ENCODE results near the gene CAPN15. TPM values are rescaled to one million over a fixed set of nuclear protein-coding genes. Genes with fewer than 3 reads are reported as not detected.

The CAPN15 gene
- total RNA-seq, 2 donors from 2014 or later, result 61.1 to 117 TPM

- H3K4me3 Mint-ChIP-seq, result no peak overlapping the region
- no peaks in the 10 kb centered on the region for H3K9me3 Mint-ChIP-seq
- no peaks in the 10 kb centered on the region for H3K27me3 Mint-ChIP-seq
- no peak overlapping the region for H3K27ac Mint-ChIP-seq
- no peaks in the 10 kb centered on the region for H3K36me3 Mint-ChIP-seq (ENCODE audit: low read depth)
- peaks cover 13% of the 10 kb centered on the region for H3K4me1 Mint-ChIP-seq
- no peak for ATAC-seq (replicated peaks)
Observed at GRCh38 chr16:565419-566330, 38.2 kb downstream of the CAPN15 start.

- Mint-ChIP-seq H3K9me3 (no peaks in the 10 kb centered on the region), H3K36me3 (ENCODE audit: low read depth) (no peaks in the 10 kb centered on the region), H3K4me1 (peaks cover 23% of the 10 kb centered on the region), H3K27ac (peak within 1 kb of the TSS; percentile 70), H3K4me3 (peak within 1 kb of the TSS; percentile 64), H3K27me3 (no peaks in the 10 kb centered on the region)
- peak; percentile 66 for ATAC-seq (replicated peaks)
Observed at GRCh38 chr16:566475-567372, 39.2 kb downstream of the CAPN15 start, which contains the start of gene NHLRC4. Gene NHLRC4 (plus strand): TSS chr16:567005. CDS start chr16:568048, 1,043 bp downstream.

- H3K4me3 Mint-ChIP-seq, result peak overlapping the region; percentile 64
- no peaks in the 10 kb centered on the region for H3K36me3 Mint-ChIP-seq (ENCODE audit: low read depth)
- H3K9me3 Mint-ChIP-seq, result no peaks in the 10 kb centered on the region
- H3K27ac Mint-ChIP-seq, result peak overlapping the region; percentile 70
- ATAC-seq (replicated peaks), result no peak
- no peaks in the 10 kb centered on the region for H3K27me3 Mint-ChIP-seq
- peaks cover 27% of the 10 kb centered on the region for H3K4me1 Mint-ChIP-seq
Observed at GRCh38 chr16:567373-568256, 40.1 kb downstream of the CAPN15 start.

- Mint-ChIP-seq H3K4me1 (peaks cover 27% of the 10 kb centered on the region), H3K27ac (peak overlapping the region; percentile 91), H3K9me3 (no peaks in the 10 kb centered on the region), H3K4me3 (peak overlapping the region; percentile 86), H3K27me3 (no peaks in the 10 kb centered on the region), H3K36me3 (ENCODE audit: low read depth) (no peaks in the 10 kb centered on the region)
- no peak for ATAC-seq (replicated peaks)
Observed at GRCh38 chr16:568401-569258, 41.1 kb downstream of the CAPN15 start.

- Mint-ChIP-seq H3K27me3 (no peaks in the 10 kb centered on the region), H3K4me3 (peak within 1 kb of the TSS; percentile 87), H3K4me1 (peaks cover 27% of the 10 kb centered on the region), H3K9me3 (no peaks in the 10 kb centered on the region), H3K27ac (peak within 1 kb of the TSS; percentile 91), H3K36me3 (ENCODE audit: low read depth) (no peaks in the 10 kb centered on the region)
- peak; percentile 73 for ATAC-seq (replicated peaks)
Observed at GRCh38 chr16:569445-570254, 42.1 kb downstream of the CAPN15 start, which contains the start of gene PIGQ. Gene PIGQ (plus strand): TSS chr16:569968. CDS start chr16:574075, 4,107 bp downstream.

GRCh38 chr16:572865-573650 is 45.5 kb downstream of the CAPN15 start:
- ATAC-seq (replicated peaks), result no peak

GRCh38 chr16:574021-574760 is 46.7 kb downstream of the CAPN15 start:
- H3K4me3 Mint-ChIP-seq, result no peak overlapping the region
- no peaks in the 10 kb centered on the region for H3K36me3 Mint-ChIP-seq (ENCODE audit: low read depth)
- H3K27me3 Mint-ChIP-seq, result no peaks in the 10 kb centered on the region
- ATAC-seq (replicated peaks), result no peak
- H3K27ac Mint-ChIP-seq, result no peak overlapping the region
- H3K9me3 Mint-ChIP-seq, result no peaks in the 10 kb centered on the region
- peaks cover 17% of the 10 kb centered on the region for H3K4me1 Mint-ChIP-seq

More at GRCh38 chr16:572865-573650, 45.5 kb downstream of the CAPN15 start:
- no peaks in the 10 kb centered on the region for H3K36me3 Mint-ChIP-seq (ENCODE audit: low read depth)
- no peaks in the 10 kb centered on the region for H3K27me3 Mint-ChIP-seq
- no peak overlapping the region for H3K4me3 Mint-ChIP-seq
- H3K27ac Mint-ChIP-seq, result no peak overlapping the region
- peaks cover 21% of the 10 kb centered on the region for H3K4me1 Mint-ChIP-seq
- H3K9me3 Mint-ChIP-seq, result no peaks in the 10 kb centered on the region

- no peak for ATAC-seq (replicated peaks)
- Mint-ChIP-seq H3K27ac (no peak overlapping the region), H3K27me3 (no peaks in the 10 kb centered on the region), H3K4me1 (peaks cover 15% of the 10 kb centered on the region), H3K9me3 (no peaks in the 10 kb centered on the region), H3K4me3 (no peak overlapping the region), H3K36me3 (ENCODE audit: low read depth) (no peaks in the 10 kb centered on the region)
Observed at GRCh38 chr16:575354-576196, 48.1 kb downstream of the CAPN15 start.

GRCh38 chr16:576197-576822 is 48.8 kb downstream of the CAPN15 start:
- Mint-ChIP-seq H3K4me1 (peaks cover 8% of the 10 kb centered on the region), H3K9me3 (no peaks in the 10 kb centered on the region), H3K4me3 (no peak overlapping the region), H3K27ac (no peak overlapping the region), H3K36me3 (ENCODE audit: low read depth) (no peaks in the 10 kb centered on the region), H3K27me3 (no peaks in the 10 kb centered on the region)
- no peak for ATAC-seq (replicated peaks)

- no peaks in the 10 kb centered on the region for H3K27me3 Mint-ChIP-seq
- no peak overlapping the region for H3K27ac Mint-ChIP-seq
- H3K4me3 Mint-ChIP-seq, result no peak overlapping the region
- no peak for ATAC-seq (replicated peaks)
- no peaks in the 10 kb centered on the region for H3K9me3 Mint-ChIP-seq
- H3K36me3 Mint-ChIP-seq (ENCODE audit: low read depth), result no peaks in the 10 kb centered on the region
- H3K4me1 Mint-ChIP-seq, result peaks cover 3% of the 10 kb centered on the region
Observed at GRCh38 chr16:576823-577201, 49.3 kb downstream of the CAPN15 start.
